Measurements from ENCODE around the gene CROT. TPM values are rescaled to one million over a fixed set of nuclear protein-coding genes. Genes with fewer than 3 reads are reported as not detected.
"Not testable (repeated sequence)": the region's sequence is repeated elsewhere in the genome, so short reads cannot be mapped to it uniquely, and the experiment has no call there.

CROT gene, protein sequence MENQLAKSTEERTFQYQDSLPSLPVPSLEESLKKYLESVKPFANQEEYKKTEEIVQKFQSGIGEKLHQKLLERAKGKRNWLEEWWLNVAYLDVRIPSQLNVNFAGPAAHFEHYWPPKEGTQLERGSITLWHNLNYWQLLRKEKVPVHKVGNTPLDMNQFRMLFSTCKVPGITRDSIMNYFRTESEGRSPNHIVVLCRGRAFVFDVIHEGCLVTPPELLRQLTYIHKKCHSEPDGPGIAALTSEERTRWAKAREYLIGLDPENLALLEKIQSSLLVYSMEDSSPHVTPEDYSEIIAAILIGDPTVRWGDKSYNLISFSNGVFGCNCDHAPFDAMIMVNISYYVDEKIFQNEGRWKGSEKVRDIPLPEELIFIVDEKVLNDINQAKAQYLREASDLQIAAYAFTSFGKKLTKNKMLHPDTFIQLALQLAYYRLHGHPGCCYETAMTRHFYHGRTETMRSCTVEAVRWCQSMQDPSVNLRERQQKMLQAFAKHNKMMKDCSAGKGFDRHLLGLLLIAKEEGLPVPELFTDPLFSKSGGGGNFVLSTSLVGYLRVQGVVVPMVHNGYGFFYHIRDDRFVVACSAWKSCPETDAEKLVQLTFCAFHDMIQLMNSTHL
- 10 to 100 TPM; 30.8 to 35.3 (median 34.9) TPM for polyA plus RNA-seq (ENCODE audit: insufficient read length in 3 of 3)

DNA sequence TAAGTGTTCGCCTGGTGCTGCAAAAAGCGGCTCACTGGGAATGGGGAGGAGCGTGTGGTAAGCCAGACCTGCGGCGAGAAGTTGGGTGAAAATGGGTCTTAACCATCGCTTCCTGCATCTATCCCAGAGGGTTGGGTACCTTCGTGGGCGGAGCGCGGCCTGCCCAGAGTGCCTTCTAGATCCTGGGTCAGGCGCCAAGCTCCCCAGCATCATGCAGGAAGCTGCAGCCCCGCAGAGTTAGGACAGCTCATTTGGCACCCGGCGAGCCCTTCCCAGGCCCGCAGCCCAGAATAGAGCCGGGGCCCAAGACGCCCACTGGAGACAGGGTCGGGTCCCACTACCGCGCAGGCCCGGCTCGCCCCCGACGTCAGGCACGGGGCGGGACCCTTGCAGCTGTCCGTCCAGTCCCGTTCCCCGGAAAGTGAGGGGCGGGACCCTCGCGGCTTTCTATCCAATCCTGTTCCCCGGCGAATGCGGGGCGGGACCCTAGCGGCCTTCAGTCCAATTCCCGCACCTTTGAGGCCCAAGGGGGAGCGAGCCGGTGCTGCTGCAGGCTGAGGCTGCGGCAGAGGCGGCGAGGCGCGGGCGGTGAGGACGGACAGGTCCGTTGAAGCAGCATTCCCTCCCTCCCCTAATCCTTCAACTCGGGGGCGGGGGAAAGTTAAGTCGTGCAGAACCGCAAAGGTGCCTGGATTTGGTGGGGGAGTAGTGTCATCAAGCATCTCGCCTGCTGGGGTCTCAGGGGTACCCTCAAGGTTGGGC lies at the start of gene CROT:
TSS of gene CROT (plus strand) at position 499 of the 762 bp plus-strand sequence. CDS start 3,405 bp downstream, outside the sequence.
- peak; percentile 84 to 90 (median 84) for DNase-seq (ENCODE audit: low read depth in 3 of 3, low spot score in 2 of 3)

DNA sequence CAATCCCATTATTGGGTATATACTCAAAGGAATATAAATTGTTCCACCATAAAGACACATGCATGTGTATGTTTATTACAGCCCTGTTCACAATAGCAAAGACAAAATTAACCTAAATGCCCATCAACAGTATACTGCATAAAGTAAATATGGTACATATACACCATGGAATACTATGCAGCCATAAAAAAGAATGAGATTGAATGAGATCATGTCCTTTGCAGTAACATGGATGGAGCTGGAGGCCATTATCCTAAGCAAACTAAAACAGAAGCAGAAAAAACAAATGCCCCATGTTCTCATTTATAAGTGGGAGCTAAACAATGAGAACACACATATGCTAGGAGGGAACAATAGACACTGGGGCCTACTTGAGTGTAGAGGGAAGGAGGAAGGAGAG lies 44.7 kb upstream of the CROT start:
- no peak for DNase-seq (ENCODE audit: low read depth in 3 of 3, low spot score in 2 of 3)

DNA sequence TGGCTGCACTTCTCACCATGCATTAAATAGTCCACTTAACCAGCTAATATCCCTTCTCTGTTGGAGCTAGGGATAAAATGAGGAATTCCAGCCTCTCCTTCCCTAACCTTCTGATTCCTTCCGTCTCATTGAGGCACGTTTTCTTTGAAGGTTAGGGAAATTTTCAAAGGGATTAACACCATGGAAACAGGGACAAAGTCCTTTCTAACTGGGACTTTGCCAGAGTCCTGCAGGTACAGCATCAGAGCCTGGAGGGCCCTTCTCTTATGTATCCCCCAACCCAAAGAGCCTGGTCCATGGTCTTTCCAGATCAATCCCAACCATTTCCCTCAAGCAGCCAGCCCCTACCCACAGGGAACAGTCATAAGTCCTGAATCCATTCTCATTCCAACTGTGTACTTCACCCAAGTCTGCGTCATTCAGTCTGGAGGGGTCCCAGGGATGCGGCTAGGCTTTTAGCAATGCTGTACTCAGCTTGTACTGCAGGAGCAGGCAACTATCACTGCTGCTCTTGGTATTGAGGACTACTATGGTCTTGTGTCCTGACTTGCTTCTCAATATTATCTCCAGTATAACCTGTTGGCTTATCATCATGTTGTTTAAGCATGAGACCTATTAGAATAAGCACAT lies 34.6 kb upstream of the CROT start:
- no peak for DNase-seq (ENCODE audit: low read depth in 3 of 3, low spot score in 2 of 3)

DNA sequence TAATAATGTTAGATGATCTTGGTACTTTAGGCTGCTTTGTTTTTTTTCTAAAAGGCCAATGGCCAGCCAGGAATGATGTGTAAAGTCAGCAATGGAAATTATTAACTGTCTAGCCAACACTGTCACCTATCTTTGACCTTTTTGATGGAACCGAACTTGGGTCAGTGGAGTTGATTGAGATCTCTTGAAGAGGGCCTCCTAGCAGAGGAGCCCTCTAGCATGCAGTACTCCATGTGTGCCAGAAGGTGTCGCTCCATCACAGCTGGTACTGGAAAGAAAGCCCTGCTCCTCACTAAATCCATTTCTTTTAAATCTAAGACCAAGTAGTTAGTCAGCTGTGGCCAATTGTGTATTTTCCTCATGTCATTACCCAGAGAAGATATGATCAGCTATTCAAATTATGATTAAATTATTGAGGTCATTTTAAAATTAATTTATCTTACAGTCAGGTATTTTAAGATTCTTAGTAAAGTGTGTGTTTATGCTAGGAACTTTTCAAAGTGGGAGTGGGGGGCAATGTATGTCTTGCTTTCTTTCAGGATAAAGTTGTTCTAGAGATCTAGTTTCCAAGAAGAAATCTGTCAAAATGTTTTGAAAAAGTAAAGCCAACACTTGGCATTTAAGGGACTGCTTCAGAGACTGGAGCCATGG lies 33.1 kb upstream of the CROT start:
- DNase-seq (ENCODE audit: low read depth in 3 of 3, low spot score in 2 of 3), result peak in 2 of 3 donors; percentile 23 to 36

DNA sequence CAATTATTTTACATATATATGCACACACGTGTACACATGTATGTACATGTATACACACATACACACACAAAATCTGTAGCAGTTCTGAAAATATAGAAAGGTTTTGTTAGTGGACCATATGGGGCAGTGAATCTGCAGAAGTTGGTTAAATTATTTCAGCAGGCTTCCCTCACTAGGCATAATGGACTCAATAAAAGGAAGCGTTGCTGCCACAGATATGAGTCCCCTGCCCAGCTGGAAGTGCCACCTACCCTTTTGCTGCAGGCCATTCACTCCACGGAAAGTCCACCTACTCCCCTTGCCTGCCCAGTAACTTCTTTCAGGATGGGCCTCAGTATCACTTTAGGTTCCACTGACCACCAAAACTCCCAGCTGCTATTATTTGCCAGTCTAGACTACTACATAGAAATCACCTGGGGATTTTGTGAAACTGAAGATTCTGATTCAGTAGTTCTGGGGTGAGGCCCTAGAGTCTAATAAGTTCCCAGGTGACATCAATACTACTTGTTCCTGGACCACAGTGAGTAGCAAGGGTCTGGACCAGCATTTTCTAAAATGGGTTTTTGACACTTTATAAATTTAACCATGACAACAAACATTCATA lies 29.3 kb upstream of the CROT start:
- DNase-seq (ENCODE audit: low read depth in 3 of 3, low spot score in 2 of 3), result no peak

DNA sequence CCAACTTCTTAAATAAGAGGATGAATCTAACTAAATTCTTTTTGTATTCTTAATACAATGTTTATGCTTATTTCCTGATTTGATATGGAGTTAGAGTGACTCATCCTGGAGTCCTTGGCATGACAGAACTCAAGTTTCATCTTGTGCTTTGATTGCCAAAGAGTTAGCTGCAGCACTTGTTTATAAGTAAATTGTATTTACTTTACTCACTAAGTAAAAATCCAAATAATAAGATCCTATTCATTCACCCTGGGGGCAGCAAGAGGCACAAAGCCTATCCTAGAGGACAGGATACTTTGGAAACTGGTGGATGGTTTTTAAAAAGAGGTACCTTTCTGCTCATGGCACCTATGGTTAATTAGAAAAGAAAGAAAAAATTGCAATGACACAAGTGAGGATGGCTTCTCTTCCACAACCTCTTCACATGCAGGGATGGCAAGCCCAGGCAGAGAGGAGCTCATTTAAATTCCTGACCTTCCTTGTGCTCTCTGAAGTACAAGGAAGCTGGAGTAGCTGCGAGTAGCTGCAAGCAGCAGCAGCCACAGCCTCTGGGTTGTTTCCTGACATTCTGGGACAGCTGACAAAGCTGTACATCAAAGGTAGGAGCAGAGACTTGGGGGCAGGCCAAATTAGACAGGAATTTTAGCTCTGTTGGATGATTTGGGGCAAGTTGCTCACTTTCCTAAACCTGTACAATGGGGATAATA lies 28.5 kb upstream of the CROT start:
- DNase-seq (ENCODE audit: low read depth in 3 of 3, low spot score in 2 of 3), result no peak

DNA sequence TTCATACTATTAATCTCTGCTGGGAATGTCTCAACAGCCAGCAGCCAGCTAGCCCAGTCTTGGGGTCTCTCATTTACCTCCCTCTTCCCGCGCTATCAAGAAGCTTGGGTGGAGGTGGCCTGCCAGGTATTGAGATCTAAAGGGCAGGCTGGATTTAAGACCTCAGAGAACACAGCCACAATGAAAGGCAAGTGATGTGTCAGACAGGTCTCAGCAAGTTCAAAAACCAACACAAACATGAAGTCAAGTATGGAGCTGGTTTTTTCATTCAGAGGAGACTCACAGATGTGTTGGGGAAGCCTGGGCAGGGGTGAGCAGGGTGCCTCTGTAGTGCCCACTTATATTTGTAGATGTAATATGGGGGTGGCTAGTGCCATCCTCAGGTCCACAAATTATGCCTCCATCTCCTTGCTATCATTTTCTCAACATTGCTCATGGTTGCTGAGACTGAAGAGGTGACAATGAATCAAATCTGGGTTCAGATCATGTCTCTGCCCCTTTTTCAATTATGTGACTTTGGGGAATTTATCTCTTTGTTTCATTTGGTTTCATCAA lies 27.7 kb upstream of the CROT start:
- no peak for DNase-seq (ENCODE audit: low read depth in 3 of 3, low spot score in 2 of 3)

DNA sequence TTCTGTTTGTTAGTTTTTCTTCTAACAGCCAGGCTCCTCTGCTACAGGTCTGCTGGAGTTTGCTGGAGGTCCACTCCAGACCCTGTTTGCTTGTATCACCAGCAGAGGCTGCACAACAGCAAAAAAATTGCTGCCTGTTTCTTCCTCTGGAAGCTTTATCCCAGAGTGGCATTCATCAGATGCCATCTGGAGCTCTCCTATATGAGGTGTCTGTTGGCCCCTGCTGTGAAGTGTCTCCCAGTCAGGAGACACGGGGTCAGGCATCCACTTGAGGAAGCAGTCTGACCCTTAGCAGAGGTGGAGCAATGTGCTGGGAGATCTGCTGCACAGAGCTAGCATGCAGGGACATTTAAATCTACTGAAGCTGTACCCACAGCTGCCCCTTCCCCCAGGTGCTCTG lies 26.7 kb upstream of the CROT start:
- DNase-seq (ENCODE audit: low read depth in 3 of 3, low spot score in 2 of 3), result no peak

DNA sequence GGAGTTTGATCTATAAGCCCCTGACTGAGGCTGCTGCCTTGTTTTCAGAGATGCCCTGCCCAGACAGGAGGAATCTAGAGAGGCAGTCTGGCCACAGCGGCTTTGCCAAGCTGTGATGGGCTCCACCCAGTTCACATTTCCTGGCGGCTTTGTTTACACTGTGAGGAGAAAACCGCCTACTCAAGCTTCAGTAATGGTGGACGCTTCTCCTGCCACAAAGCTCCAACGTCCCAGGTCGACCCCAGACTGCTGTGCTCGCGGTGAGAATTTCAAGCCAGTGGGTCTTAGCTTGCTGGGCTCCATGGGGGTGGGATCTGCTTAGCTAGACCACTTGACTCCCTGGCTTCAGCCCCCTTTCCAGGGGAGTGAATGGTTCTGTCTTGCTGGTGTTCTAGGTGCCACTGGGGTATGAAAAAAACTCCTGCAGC lies 26.3 kb upstream of the CROT start:
- not testable (repeated sequence) for DNase-seq (ENCODE audit: low read depth in 3 of 3, low spot score in 2 of 3)

DNA sequence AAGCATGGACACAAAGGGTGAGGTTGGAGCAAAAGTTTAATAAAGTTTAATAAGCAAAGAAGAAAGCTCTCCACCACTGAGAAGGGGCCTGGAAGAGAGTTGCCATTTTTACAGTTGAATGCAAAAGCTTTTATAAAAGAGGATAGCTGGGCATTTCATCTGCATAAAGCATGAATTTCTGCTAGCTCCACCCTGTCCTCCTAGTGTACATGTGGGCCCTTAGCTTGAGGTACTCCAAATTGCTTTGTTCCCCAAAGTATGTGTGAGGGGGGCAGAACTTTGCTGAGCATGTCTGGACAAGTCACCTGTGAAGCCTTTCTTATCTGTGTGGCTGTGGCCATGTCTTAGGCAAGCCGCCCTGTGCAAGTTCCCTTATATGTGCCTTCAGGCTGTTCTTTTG lies 22.6 kb upstream of the CROT start:
- DNase-seq (ENCODE audit: low read depth in 3 of 3, low spot score in 2 of 3), result no peak

DNA sequence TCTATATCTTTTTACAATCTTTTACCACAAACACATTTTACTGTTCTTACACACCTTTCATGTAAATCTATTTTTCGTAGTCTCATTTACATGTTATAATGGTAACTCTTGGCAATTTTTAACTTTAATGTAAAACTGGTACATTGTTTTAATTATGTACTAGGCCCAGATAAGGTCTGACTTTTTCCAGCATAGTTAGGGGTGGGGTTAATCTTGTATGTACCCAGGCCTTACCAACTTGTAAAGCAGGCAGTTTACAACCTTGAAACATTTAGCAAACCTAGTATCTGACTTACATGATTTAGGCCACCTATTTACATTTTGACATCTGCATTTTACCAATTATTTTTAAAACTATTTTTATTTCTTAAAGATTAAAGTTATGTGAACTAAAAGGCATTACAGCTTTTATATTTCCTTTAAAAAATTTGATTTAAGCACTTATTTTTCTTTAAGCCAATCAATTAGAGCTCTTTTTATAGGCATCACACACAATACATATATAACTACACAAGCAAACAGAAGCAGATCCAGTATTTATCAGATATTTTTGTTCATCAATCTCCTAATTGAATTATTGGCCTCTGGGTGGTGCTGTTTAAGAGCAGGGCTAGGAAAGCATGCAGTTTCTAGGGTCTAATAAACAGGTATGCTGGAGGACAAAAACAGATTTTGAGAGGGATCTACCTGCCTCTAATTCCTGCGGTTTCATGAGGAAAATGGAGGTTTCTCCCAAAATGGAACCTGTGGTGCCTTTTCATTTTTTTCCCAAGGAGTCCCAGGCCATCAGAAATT lies 19.7 kb upstream of the CROT start:
- no peak for DNase-seq (ENCODE audit: low read depth in 3 of 3, low spot score in 2 of 3)

DNA sequence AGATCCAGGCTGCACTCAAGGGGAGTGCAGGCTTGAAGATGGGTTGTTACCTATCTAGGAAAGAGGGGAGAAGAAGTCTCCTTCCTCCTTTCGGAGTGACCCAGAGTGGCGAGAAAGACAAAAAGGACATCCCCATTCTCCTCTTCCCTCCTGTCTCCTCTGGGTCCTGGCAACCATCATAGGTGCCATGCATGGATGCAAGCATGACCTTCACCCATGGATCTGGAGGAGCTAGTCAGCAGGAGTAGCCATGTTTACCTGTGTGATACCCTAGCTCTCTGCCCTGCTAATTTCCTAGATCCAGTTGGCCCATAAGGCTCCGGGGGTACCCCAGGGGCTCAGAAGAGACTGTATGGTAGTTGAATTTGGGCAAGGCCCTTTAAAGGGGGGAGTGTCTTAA lies 17.2 kb upstream of the CROT start:
- DNase-seq (ENCODE audit: low read depth in 3 of 3, low spot score in 2 of 3), result no peak

DNA sequence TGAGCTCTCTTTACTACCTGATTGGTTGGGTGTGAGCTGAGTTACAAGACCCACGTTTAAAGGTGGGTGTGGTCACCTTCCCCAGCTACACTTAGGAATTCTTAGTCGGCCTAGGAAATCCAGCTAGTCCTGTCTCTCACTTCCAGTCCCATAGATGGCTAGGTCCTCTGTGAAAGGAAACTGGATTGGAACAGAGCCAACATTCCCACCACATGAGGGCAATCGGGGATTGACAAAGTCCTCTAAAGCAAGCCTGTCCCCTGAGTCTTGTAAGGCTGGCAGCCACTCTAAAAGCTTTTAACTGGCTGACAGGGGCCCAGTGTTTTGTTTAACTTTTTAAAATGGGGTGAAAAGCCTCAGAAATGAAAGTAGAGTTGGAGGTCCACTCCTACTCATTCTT lies 15.1 kb upstream of the CROT start:
- no peak for DNase-seq (ENCODE audit: low read depth in 3 of 3, low spot score in 2 of 3)

DNA sequence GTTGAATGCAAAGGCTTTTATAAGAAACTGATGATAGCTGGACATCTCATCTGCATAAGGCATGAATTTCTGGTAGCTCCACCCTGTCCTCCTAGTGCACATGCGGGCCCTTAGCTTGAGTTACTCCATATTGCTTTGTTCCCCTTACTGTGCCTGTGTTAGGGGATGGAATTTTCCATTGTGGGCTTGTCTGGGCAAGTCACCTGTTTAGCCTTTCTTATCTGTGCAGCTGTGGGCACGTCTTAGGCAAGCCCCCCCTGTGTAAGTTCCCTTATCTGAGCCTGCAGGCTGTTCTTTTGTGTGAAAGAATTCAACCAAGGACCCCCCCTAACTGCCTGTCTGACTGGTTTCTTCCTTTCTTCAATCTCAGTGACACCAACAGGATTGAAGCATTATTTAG lies 14.5 kb upstream of the CROT start:
- DNase-seq (ENCODE audit: low read depth in 3 of 3, low spot score in 2 of 3), result no peak

DNA sequence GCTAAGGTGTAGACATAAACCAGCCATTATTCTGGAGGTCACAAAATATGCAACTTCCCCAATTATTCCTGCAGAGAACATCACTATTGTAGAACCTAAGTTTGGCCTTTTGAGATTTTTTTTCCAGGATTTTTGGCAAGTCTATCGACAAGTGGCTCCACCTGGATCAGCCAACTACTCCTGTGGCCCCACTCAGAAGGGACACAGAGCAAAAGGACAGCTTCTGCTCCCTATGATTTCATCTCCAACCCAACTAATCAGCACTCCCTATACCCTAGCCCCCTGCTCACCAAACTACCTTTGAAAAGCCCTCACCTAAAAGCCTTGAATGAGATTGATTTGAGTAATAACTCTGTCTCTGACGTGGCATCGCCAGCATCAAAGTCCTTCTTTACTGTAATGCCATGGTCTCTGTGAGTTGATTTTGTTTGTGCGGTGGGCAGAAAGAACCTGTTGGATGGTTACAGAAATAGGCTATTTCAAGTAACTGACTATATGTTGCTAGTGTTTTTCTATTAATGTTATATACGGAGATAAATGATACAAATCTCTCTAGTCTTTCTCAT lies 13.7 kb upstream of the CROT start:
- no peak for DNase-seq (ENCODE audit: low read depth in 3 of 3, low spot score in 2 of 3)

DNA sequence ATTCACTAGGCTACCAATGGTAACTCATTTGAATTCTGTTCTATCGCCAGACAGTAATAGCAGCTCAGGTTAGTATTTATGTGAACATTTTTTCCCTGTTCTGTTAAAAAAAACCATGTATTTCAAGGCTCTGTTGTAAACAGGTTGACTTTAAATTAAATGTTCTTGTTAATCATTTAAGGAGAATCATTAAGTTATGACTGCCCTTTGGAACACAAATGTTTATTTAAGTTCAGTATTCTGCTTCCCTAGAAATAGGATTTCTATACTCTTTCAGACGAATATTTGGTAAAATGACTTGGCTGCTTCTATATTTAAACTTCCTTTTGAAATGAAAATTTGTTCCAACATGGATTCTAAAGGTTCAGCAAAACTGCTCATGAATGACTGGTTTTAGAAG lies 13.1 kb upstream of the CROT start:
- DNase-seq (ENCODE audit: low read depth in 3 of 3, low spot score in 2 of 3), result no peak

DNA sequence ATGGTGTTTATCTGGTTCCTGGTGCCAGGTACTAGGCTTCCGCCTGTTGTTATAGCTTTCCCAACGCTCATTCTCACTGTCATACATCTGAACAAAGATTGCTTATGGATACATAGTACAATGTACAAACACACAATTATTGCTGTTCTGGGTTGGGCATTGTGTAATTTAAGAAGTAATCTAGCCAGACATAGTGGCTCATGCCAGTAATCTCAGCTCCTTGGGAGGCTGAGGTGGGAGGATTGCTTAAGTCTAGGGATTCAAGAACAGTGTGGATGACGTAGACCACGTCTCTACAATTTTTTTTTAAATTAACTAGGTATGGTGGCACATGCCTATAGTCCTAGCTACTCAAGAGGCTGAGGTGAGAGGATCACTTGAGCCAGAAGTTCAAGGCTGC lies 9.3 kb upstream of the CROT start:
- DNase-seq (ENCODE audit: low read depth in 3 of 3, low spot score in 2 of 3), result no peak

DNA sequence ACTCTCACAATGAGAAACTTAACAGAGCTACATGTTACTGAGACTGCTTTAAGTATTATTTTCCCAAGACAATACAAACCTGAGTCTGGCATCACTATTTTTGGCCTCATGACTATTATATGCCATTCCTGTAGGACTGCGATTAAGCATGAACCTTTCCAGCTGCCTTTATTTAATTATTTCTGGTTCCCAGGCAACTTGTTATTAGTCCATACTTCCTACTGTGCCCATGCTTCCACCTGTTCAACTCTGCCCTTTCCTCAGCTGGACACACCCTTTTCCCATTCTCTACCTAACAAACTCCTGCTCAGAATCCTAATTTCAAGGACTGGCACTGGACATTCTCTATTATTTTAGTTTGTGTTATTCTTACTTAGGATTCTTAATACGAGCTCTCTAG lies 8.1 kb upstream of the CROT start:
- no peak for DNase-seq (ENCODE audit: low read depth in 3 of 3, low spot score in 2 of 3)
